ENCODE results near the gene NEURL1.

GRCh38 chr10:103469201-103469600, 24.3 kb upstream of the NEURL1 start:
- TF ChIP-seq POLR2A (IDR thresholded peaks at IDR 0.05), result no peak
- no peak for TF ChIP-seq CTCF (IDR thresholded peaks at IDR 0.05)

All from Peyer's patch (tissue), 4 donors.